Breast epithelium (tissue), 3 donors: ENCODE measurements around the gene PTTG1IP2.

Source experiments
- POLR2AphosphoS5 ChIP-seq, 3 donors: sonication (generic); formaldehyde crosslinking; IDR thresholded peaks; one replicate each; pipeline ENCODE4 v1.6.1; 2017; ENCODE audit warnings: antibody characterized with exemption in 3 of 3
- TF ChIP-seq, protein P1 (sequence below), 3 donors: fragments of 450-650 bp; IDR thresholded peaks; one replicate each; pipeline ENCODE4 v1.5.1; 2016 to 2017; ENCODE audit warnings: antibody characterized with exemption in 3 of 3, mild to moderate bottlenecking in 3 of 3, moderate library complexity in 3 of 3

- TF ChIP-seq, protein P1, sequence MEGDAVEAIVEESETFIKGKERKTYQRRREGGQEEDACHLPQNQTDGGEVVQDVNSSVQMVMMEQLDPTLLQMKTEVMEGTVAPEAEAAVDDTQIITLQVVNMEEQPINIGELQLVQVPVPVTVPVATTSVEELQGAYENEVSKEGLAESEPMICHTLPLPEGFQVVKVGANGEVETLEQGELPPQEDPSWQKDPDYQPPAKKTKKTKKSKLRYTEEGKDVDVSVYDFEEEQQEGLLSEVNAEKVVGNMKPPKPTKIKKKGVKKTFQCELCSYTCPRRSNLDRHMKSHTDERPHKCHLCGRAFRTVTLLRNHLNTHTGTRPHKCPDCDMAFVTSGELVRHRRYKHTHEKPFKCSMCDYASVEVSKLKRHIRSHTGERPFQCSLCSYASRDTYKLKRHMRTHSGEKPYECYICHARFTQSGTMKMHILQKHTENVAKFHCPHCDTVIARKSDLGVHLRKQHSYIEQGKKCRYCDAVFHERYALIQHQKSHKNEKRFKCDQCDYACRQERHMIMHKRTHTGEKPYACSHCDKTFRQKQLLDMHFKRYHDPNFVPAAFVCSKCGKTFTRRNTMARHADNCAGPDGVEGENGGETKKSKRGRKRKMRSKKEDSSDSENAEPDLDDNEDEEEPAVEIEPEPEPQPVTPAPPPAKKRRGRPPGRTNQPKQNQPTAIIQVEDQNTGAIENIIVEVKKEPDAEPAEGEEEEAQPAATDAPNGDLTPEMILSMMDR (IDR thresholded peaks at IDR 0.05), result no peak
- TF ChIP-seq POLR2AphosphoS5 (IDR thresholded peaks at IDR 0.05), result no peak
Measured at GRCh38 chr7:90421651-90422050, 47.8 kb upstream of the PTTG1IP2 start.
